Measurements from ENCODE around the gene CHI3L1. TPM values are rescaled to one million over a fixed set of nuclear protein-coding genes. Genes with fewer than 3 reads are reported as not detected.
A peak's percentile ranks its signal among the peaks of the same experiment; 100 is the strongest.

CHI3L1 gene
- total RNA-seq, 2 experiments from 2014 or later, result not detected

DNA sequence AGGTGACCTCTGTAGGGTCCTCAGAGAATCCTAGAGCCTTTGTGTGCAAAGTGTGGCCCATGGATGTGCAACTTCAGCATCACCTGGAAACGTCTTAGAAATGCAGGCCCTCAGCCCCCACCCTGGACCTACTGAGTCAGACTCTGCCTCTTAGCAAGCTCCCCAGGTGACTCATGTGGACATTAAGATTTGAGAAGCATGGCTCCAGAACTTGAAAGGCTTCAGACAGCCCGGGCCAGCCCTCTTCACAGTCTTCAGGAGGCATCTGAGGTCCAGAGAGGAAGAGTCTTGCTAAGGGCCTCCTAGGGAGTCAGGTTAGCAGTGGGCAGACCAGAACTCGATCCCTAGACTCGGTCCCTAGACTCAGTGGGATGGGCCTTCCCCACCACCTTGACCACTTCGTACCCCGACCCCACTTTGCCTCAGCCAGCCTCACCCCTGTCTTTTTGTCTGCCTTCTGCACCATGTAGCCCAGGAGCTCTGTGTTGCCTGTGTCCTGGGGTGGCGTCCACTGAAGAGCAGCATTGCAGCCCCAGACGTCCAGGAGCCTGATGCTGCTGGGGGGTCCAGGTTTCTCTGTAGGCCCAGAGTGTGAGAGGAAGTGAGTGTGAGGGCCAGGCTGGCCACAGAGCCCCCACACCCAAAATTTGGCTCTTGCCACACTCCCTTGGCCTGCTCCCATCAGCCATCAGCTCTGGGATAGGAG lies 15.7 kb downstream of the CHI3L1 start:
- no peak overlapping the region for H3K27ac Mint-ChIP-seq
- no peaks in the 10 kb centered on the region for H3K4me1 Mint-ChIP-seq
- no peak overlapping the region for H3K4me3 Mint-ChIP-seq
- no peaks in the 10 kb centered on the region for H3K27me3 Mint-ChIP-seq
- no peak for DNase-seq
- no peaks in the 10 kb centered on the region for H3K9me3 Mint-ChIP-seq
- no peaks in the 10 kb centered on the region for H3K36me3 Mint-ChIP-seq

DNA sequence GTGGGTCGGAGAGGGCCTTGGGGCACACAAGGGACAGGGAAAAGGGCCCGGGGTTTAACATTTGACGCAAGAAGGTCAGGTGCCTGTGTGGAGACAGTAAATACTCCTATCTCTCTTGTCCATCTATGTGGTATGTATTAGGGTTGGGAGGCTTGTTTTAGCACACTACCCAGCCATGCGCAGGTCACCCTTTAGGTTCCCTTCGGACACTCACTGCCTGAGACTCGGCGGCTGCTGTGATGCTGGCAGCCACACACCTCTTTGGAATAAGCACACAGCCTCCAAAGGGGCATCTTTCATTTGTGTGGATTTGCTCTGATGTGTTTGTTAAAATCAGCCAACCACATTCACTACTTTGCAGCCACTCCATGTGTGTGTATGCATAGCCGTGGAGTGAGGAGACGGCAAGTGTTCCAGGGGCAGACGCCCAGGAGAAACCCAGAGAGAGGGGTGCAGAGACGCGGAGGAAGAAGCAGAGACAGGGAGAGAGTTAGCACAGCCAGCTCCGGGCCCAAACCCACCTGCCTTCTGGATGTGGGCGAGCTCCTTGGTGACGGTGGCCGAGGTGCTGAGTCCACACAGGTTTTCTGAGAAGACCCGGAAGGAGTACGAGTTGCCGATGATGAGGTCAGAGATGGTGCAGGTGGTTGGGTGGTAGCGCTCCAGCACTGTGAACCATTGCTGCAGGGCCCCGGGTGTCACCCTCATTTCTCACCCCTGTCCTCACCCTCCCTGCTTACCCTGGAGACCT lies 16.6 kb downstream of the CHI3L1 start:
- H3K27ac Mint-ChIP-seq, result no peak overlapping the region
- no peaks in the 10 kb centered on the region for H3K27me3 Mint-ChIP-seq
- no peaks in the 10 kb centered on the region for H3K36me3 Mint-ChIP-seq
- no peak for DNase-seq
- H3K9me3 Mint-ChIP-seq, result no peaks in the 10 kb centered on the region
- no peak overlapping the region for H3K4me3 Mint-ChIP-seq
- H3K4me1 Mint-ChIP-seq, result no peaks in the 10 kb centered on the region

DNA sequence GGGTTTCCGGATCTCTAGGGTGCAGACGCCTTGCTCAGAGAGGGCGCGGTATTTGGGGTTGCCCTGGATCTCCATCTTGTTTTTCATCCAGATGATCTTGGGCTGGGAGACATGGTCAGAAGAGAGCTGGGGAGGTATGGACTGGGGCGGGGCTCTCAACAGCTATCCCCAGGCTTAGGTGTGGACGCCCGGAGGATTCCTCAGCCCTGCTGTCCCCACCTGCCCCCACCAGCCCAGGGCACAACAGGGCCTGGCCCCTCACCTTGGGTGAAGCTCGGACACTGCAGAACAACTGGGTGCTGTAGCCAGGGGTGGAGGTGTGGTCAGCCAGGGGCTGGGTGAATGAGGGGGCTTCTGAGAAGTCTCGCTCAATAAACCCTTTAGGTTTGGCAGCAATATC lies 17.5 kb downstream of the CHI3L1 start:
- DNase-seq, result no peak
- Mint-ChIP-seq H3K4me1 (no peaks in the 10 kb centered on the region), H3K36me3 (no peaks in the 10 kb centered on the region), H3K4me3 (no peak overlapping the region), H3K27me3 (no peaks in the 10 kb centered on the region), H3K9me3 (no peaks in the 10 kb centered on the region), H3K27ac (no peak overlapping the region)

DNA sequence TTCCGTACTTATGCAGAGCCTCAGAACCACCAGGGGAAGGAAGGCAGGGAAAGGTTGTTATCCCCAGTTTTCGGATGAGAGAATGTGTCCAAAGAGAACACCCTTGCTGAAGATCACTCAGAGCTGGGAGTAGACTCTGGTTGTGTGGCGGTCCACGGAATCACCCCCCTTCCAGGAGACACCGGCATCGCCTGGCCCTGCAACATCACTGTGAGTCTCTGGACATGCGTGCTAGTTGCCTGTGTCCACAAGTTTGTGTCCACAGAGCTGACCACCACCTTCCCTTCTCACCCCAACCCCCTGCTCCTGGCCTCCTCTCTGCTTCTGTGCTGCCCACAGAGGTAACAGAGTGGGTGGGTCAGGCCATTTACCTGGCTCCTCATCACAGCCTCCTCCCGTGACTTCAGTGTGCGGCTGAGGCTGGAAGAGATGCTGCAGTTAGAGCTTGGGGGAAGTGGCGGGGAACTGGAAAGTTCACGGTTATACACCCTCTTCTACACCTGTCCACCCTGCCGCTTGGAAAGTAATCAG lies 18.2 kb downstream of the CHI3L1 start:
- H3K4me3 Mint-ChIP-seq, result no peak overlapping the region
- no peaks in the 10 kb centered on the region for H3K36me3 Mint-ChIP-seq
- H3K27me3 Mint-ChIP-seq, result no peaks in the 10 kb centered on the region
- no peak for DNase-seq
- H3K9me3 Mint-ChIP-seq, result no peaks in the 10 kb centered on the region
- H3K27ac Mint-ChIP-seq, result no peak overlapping the region
- H3K4me1 Mint-ChIP-seq, result no peaks in the 10 kb centered on the region

DNA sequence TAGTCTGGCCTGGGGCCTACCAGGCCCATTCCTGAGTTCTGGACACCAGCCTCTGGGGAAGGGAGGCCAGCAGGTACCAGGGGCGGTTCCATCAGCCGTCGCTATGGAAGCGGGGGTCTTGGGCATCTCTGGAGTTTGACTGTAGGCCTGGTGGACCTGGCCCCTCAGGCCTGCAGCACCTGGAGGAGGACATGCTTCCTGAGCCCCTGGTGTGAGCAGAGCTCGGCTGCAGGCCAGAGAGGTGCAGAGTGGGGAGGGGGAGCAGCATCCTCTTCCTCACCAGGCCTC lies 18.6 kb downstream of the CHI3L1 start:
- no peak for DNase-seq
- H3K9me3 Mint-ChIP-seq, result no peaks in the 10 kb centered on the region
- H3K4me3 Mint-ChIP-seq, result no peak overlapping the region
- H3K27ac Mint-ChIP-seq, result no peak overlapping the region
- no peaks in the 10 kb centered on the region for H3K27me3 Mint-ChIP-seq
- no peaks in the 10 kb centered on the region for H3K4me1 Mint-ChIP-seq
- H3K36me3 Mint-ChIP-seq, result no peaks in the 10 kb centered on the region

DNA sequence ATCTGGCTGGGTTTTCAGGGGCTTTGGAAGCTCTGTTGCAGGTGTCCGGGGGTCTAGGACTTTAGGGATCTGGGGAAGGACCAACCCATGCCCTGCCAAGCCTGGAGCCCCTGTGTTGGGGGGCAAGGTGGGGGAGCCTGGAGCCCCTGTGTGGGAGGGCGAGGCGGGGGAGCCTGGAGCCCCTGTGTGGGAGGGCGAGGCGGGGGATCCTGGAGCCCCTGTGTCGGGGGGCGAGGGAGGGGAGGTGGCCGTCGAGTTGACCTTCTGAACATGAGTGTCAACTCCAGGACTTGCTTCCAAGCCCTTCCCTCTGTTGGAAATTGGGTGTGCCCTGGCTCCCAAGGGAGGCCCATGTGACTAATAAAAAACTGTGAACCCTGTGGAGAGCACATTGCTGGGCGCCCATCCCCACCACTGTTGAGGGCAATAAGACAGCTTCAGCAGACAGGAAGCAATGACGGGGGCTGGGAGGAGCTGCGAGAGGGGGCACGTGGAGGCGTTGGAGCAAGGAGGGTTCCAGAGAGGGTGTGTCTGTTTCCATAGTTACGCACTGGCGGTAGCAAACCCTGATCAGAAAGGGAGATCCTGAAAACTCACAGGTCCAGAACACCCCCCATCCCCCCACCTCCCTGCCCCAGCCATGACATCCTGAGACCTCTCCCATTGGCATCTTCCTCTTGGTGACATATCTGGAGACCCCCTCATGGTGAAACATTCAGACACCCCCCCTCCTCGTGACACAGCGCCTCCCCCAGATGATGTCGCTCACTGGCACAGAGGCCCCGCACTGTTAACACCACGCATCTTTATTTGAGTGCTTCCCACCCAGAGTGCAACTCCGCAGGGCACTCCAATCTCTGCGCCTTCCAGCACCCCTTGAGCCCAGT lies 19.2 kb downstream of the CHI3L1 start:
- H3K9me3 Mint-ChIP-seq, result no peaks in the 10 kb centered on the region
- H3K4me3 Mint-ChIP-seq, result no peak overlapping the region
- no peak overlapping the region for H3K27ac Mint-ChIP-seq
- H3K36me3 Mint-ChIP-seq, result no peaks in the 10 kb centered on the region
- H3K27me3 Mint-ChIP-seq, result no peaks in the 10 kb centered on the region
- peak; percentile 18 for DNase-seq
- no peaks in the 10 kb centered on the region for H3K4me1 Mint-ChIP-seq

DNA sequence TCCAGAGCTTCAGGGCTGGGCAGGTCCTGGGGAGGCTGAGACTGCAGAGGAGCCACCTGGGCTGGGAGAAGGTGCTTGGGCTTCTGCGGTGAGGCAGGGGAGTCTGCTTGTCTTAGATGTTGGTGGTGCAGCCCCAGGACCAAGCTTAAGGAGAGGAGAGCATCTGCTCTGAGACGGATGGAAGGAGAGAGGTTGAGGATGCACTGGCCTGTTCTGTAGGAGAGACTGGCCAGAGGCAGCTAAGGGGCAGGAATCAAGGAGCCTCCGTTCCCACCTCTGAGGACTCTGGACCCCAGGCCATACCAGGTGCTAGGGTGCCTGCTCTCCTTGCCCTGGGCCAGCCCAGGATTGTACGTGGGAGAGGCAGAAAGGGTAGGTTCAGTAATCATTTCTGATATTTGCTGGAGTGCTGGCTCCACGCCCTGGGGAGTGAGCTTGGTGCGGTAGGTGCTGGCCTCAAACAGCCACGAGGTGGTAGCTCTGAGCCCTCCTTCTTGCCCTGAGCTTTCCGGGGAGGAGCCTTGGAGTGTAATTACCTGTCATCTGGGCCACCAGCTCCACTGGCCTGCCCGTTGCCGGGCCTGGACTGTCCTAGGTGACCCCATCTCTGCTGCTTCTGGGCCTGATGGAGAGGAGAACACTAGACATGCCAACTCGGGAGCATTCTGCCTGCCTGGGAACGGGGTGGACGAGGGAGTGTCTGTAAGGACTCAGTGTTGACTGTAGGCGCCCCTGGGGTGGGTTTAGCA lies 20.1 kb downstream of the CHI3L1 start:
- H3K27me3 Mint-ChIP-seq, result no peaks in the 10 kb centered on the region
- H3K4me3 Mint-ChIP-seq, result no peak overlapping the region
- no peaks in the 10 kb centered on the region for H3K36me3 Mint-ChIP-seq
- no peaks in the 10 kb centered on the region for H3K4me1 Mint-ChIP-seq
- no peaks in the 10 kb centered on the region for H3K9me3 Mint-ChIP-seq
- H3K27ac Mint-ChIP-seq, result no peak overlapping the region
- DNase-seq, result no peak

DNA sequence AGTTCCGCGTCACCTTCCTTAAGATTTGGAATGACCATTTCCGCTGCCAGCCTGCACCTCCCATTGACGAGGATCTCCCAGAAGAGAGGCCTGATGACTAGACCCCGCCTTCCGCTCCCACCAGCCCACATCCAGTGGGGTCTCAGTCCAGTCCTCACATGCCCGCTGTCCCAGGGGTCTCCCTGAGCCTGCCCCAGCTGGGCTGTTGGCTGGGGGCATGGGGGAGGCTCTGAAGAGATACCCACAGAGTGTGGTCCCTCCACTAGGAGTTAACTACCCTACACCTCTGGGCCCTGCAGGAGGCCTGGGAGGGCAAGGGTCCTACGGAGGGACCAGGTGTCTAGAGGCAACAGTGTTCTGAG lies 20.7 kb downstream of the CHI3L1 start:
- Mint-ChIP-seq H3K4me1 (no peaks in the 10 kb centered on the region), H3K36me3 (no peaks in the 10 kb centered on the region), H3K4me3 (no peak overlapping the region), H3K27me3 (no peaks in the 10 kb centered on the region), H3K9me3 (no peaks in the 10 kb centered on the region), H3K27ac (no peak overlapping the region)
- no peak for DNase-seq

DNA sequence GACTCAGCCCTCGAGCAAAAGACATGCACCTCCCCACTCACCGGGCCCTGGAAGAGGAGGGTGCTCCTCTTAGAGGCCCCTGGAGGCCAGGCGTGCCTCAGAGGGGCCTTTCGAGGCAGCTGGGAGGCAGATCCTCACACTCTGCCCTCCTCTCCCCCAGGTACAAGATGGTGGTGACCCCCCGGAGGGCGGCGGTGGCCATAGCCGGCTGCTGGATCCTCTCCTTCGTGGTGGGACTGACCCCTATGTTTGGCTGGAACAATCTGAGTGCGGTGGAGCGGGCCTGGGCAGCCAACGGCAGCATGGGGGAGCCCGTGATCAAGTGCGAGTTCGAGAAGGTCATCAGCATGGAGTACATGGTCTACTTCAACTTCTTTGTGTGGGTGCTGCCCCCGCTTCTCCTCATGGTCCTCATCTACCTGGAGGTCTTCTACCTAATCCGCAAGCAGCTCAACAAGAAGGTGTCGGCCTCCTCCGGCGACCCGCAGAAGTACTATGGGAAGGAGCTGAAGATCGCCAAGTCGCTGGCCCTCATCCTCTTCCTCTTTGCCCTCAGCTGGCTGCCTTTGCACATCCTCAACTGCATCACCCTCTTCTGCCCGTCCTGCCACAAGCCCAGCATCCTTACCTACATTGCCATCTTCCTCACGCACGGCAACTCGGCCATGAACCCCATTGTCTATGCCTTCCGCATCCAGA lies 21.3 kb downstream of the CHI3L1 start:
- no peaks in the 10 kb centered on the region for H3K4me1 Mint-ChIP-seq
- H3K27ac Mint-ChIP-seq, result no peak overlapping the region
- no peaks in the 10 kb centered on the region for H3K9me3 Mint-ChIP-seq
- no peaks in the 10 kb centered on the region for H3K36me3 Mint-ChIP-seq
- H3K27me3 Mint-ChIP-seq, result no peaks in the 10 kb centered on the region
- DNase-seq, result no peak
- H3K4me3 Mint-ChIP-seq, result no peak overlapping the region

DNA sequence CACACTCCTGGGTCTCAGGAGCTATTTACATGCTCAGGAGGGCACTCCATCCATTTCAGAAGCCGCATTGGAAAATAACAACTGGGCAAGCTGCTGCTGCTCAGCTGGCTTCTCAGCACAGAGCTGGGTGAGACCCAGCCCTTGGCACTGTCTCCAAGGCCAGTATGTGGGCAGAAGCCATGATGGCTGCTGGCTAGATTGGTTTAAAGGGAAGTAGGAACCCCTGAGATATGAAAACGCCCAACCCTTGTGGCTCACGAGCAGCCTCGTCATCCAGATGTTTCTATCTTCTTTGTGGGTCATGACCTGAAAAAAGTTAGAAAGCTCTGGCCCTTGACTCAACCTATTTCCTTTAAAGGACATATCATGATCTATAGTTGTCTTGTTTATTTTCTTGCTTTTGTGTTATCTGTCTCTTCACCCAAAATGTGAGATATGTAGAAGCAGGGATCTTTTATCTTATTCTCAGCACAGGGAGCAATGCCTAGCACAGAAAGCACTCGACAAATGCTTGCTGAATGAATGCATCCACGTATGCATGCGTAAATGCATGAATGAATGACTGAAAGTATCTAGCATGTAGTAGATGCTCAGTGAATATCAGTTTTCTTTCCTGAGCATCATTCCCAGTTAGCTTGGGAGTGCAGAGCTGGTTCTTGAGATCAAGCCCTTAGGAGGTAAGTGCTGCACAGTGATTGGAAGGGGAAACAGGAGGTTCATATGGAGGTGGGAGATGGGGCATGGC lies 22.4 kb downstream of the CHI3L1 start:
- no peak for DNase-seq
- no peak overlapping the region for H3K4me3 Mint-ChIP-seq
- no peaks in the 10 kb centered on the region for H3K4me1 Mint-ChIP-seq
- H3K27me3 Mint-ChIP-seq, result no peaks in the 10 kb centered on the region
- H3K27ac Mint-ChIP-seq, result no peak overlapping the region
- no peaks in the 10 kb centered on the region for H3K36me3 Mint-ChIP-seq
- H3K9me3 Mint-ChIP-seq, result no peaks in the 10 kb centered on the region

DNA sequence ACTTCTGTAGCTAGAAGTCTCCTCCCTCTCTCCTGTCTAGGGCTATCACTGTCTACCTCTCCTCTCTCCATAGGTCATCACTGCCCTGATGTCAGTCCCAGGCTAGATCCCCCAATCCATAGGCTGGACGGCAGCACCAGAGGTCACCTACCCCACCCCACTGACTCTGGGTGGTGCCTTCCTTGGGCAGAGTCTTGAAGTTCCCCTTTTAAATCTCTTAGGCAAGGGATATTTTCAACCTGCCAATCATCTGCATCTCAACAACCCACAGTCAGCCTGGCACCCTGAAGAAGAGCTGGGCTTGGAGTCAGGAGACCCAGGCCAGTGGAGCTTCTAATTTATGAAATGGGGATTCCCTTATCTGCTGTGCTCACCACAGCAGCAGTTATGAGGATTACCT lies 24.1 kb downstream of the CHI3L1 start:
- no peak overlapping the region for H3K27ac Mint-ChIP-seq
- H3K27me3 Mint-ChIP-seq, result no peaks in the 10 kb centered on the region
- no peaks in the 10 kb centered on the region for H3K4me1 Mint-ChIP-seq
- no peaks in the 10 kb centered on the region for H3K9me3 Mint-ChIP-seq
- no peak overlapping the region for H3K4me3 Mint-ChIP-seq
- H3K36me3 Mint-ChIP-seq, result no peaks in the 10 kb centered on the region
- no peak for DNase-seq

DNA sequence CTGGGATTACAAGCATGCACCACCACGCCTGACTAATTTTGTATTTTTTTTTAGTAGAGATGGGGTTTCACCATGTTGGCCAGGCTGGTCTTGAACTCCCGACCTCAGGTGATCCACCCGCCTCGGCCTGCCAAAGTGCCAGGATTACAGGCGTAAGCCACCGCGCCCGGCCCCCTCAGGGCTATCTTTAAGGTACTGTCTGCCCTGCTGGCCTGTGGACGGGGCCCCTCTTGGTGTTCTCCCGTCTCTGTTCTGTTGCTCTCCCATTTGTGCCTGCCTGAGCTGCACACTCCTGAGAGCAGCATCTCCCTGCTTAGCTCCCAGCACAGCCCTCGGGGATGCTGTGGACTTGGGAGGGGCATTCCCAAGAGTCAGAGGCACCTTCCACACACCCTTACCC lies 24.8 kb downstream of the CHI3L1 start:
- Mint-ChIP-seq H3K27me3 (no peaks in the 10 kb centered on the region), H3K9me3 (no peaks in the 10 kb centered on the region)

DNA sequence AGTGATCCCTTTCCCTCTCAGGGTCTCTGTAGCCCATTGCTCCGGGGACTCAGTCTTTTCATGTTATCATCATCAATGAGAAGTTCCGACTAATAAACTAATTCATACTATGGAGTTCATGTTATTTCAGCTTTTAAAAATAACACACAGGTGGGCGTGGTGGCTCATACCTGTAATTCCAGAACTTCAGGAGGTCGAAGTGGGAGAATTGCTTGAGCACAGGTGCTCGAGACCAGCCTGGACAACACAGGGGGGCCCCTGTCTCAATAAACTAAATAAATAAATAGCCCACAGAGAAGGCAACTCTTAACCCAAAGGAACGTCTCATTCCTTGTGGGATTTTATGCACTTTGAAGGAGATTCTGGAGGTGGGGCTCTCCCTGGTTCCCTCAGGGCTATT lies 25.3 kb downstream of the CHI3L1 start:
- Mint-ChIP-seq H3K9me3 (no peaks in the 10 kb centered on the region), H3K36me3 (no peaks in the 10 kb centered on the region), H3K27ac (no peak overlapping the region), H3K27me3 (no peaks in the 10 kb centered on the region), H3K4me1 (no peaks in the 10 kb centered on the region), H3K4me3 (no peak overlapping the region)
- DNase-seq, result no peak

More for the DNA sequence above, 24.8 kb downstream of the CHI3L1 start:
- Mint-ChIP-seq H3K36me3 (no peaks in the 10 kb centered on the region), H3K4me3 (no peak overlapping the region), H3K4me1 (no peaks in the 10 kb centered on the region), H3K27ac (no peak overlapping the region)
- no peak for DNase-seq

DNA sequence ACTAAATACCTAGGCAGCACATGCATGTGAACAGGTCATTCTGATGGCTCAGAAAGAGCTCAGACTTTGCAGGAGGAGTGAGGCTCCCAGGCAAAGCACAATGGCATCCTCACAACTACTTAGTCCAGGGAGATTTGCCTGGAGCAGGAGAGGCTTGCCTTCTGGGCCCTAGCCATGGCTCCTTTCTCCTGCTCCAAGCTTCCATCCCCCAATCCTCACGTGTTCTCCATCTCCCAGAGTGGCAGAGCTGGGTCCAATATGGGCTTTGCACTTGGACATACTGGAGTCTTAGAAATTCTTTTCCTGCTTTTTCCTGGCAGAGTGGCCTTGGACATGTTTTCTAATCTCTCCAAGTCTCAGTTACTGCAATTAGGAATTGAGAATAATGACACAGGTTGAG lies 26.7 kb downstream of the CHI3L1 start:
- no peak for DNase-seq
- Mint-ChIP-seq H3K27ac (no peak overlapping the region), H3K36me3 (no peaks in the 10 kb centered on the region), H3K4me1 (no peaks in the 10 kb centered on the region), H3K27me3 (no peaks in the 10 kb centered on the region), H3K4me3 (no peak overlapping the region), H3K9me3 (no peaks in the 10 kb centered on the region)

Data from activated naive CD8-positive, alpha-beta T cell treated with anti-CD3 and anti-CD28 coated beads for 36 hours (primary cell).